Smooth muscle cell (in vitro differentiated cells): ENCODE results near the gene SNX9. TPM values are rescaled to one million over a fixed set of nuclear protein-coding genes. Genes with fewer than 3 reads are reported as not detected.
"Not testable (repeated sequence)": the region's sequence is repeated elsewhere in the genome, so short reads cannot be mapped to it uniquely, and the experiment has no call there.

ENCODE experiments used
- DNase-seq: peaks from one replicate; lab custom pipeline; 2025; ENCODE audit not compliant: unreplicated experiment; lab: John Stamatoyannopoulos, UW
- H2AFZ ChIP-seq: fragments of 200-600 bp; sonication (generic); 2 replicates; pipeline ENCODE4 v1.6.0; 2016; ENCODE audit warnings: antibody characterized with exemption, low read depth, mild to moderate bottlenecking
- H3F3A ChIP-seq: fragments of 200-600 bp; sonication (generic); 2 replicates; pipeline ENCODE4 v1.6.0; 2017; ENCODE audit warnings: antibody characterized with exemption, low read depth
- H3K27ac ChIP-seq: fragments of 200-600 bp; sonication (generic); 2 replicates; pipeline ENCODE4 v1.5.1; 2016; ENCODE audit warnings: low read depth, mild to moderate bottlenecking
- H3K27me3 ChIP-seq: fragments of 200-600 bp; sonication (generic); 2 replicates; pipeline ENCODE4 v1.6.1; 2016; ENCODE audit warnings: low read depth, mild to moderate bottlenecking
- H3K36me3 ChIP-seq: fragments of 200-600 bp; sonication (generic); 2 replicates; pipeline ENCODE4 v1.5.1; 2016; ENCODE audit warnings: low read depth
- H3K4me1 ChIP-seq: fragments of 200-600 bp; sonication (generic); 2 replicates; pipeline ENCODE4 v1.5.1; 2016; ENCODE audit warnings: low read depth
- H3K4me2 ChIP-seq: fragments of 200-600 bp; sonication (generic); 2 replicates; pipeline ENCODE4 v1.6.0; 2016; ENCODE audit warnings: mild to moderate bottlenecking
- H3K4me3 ChIP-seq: fragments of 200-600 bp; sonication (generic); 2 replicates; pipeline ENCODE4 v1.5.1; 2016; ENCODE audit warnings: mild to moderate bottlenecking
- H3K79me2 ChIP-seq: fragments of 200-600 bp; sonication (generic); 2 replicates; pipeline ENCODE4 v1.6.0; 2016; ENCODE audit warnings: low read depth, mild to moderate bottlenecking
- H3K9ac ChIP-seq: fragments of 200-600 bp; sonication (generic); 2 replicates; pipeline ENCODE4 v1.6.0; 2016; ENCODE audit warnings: low read depth
- H3K9me3 ChIP-seq: fragments of 200-600 bp; sonication (generic); replicated peaks from 2 replicates; pipeline ENCODE4 v1.5.1; 2016; ENCODE audit warnings: low read depth
- H4K20me1 ChIP-seq: fragments of 200-600 bp; sonication (generic); 2 replicates; pipeline ENCODE4 v1.6.0; 2016; ENCODE audit warnings: low read depth
- WGBS: methylation state at CpG from one replicate; pipeline ENCODE4 v1.1.7; 2016; ENCODE audit warnings: low lambda C conversion rate; 5-methylcytosine and 5-hydroxymethylcytosine counted together
- polyA plus RNA-seq: library from polyadenylated mRNA; unstranded; fragments of >200 nt; fragmentation: Nextera tagmentation; extraction: Ambion mirVana; gene quantifications from 2 replicates; pipeline ENCODE4 v1.2.1, GENCODE V29; 2016
- total RNA-seq: library from RNA; depleted of rRNA; stranded (reverse); fragments of >200 nt; gene quantifications from 2 replicates; pipeline ENCODE4 v1.2.3, GENCODE V29; 2014
- TF ChIP-seq, protein P1 (sequence below): fragments of 200-600 bp; sonication (generic); IDR thresholded peaks from 2 replicates; pipeline ENCODE4 v1.5.1; 2017; ENCODE audit warnings: borderline replicate concordance, mild to moderate bottlenecking, antibody characterized with exemption; ENCODE audit not compliant: insufficient read depth, poor library complexity, severe bottlenecking

SNX9 gene
- total and polyA plus RNA-seq, 2 experiments from 2014 or later, result 28.9 to 29.0 TPM

- no peaks in the 10 kb centered on the region for H3K4me1 ChIP-seq
- no peaks in the 10 kb centered on the region for H3K9me3 ChIP-seq
- H3K4me3 ChIP-seq, result no peak overlapping the region
- no peak overlapping the region for H3K27ac ChIP-seq
- H3K79me2 ChIP-seq, result no peaks in the 10 kb centered on the region
- H3F3A ChIP-seq, result no peaks in the 10 kb centered on the region
- H3K27me3 ChIP-seq, result no peaks in the 10 kb centered on the region
- H2AFZ ChIP-seq, result no peak overlapping the region
- 96% methylated on average over 2 of the region's 2 CpGs for WGBS
- no peak overlapping the region for H3K9ac ChIP-seq
- no peaks in the 10 kb centered on the region for H3K36me3 ChIP-seq
- no peak for DNase-seq
- TF ChIP-seq, protein P1, sequence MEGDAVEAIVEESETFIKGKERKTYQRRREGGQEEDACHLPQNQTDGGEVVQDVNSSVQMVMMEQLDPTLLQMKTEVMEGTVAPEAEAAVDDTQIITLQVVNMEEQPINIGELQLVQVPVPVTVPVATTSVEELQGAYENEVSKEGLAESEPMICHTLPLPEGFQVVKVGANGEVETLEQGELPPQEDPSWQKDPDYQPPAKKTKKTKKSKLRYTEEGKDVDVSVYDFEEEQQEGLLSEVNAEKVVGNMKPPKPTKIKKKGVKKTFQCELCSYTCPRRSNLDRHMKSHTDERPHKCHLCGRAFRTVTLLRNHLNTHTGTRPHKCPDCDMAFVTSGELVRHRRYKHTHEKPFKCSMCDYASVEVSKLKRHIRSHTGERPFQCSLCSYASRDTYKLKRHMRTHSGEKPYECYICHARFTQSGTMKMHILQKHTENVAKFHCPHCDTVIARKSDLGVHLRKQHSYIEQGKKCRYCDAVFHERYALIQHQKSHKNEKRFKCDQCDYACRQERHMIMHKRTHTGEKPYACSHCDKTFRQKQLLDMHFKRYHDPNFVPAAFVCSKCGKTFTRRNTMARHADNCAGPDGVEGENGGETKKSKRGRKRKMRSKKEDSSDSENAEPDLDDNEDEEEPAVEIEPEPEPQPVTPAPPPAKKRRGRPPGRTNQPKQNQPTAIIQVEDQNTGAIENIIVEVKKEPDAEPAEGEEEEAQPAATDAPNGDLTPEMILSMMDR, result no peak
- no peaks in the 10 kb centered on the region for H4K20me1 ChIP-seq
- no peak overlapping the region for H3K4me2 ChIP-seq
These were observed 31.6 kb upstream of the SNX9 start for GRCh38 chr6:157791450-157791849.

GRCh38 chr6:157792671-157793070 is 30.4 kb upstream of the SNX9 start:
- Histone ChIP-seq H3K4me1 (no peaks in the 10 kb centered on the region), H4K20me1 (no peaks in the 10 kb centered on the region), H3K27me3 (no peaks in the 10 kb centered on the region), H3K4me3 (no peak overlapping the region), H2AFZ (no peak overlapping the region), H3K27ac (no peak overlapping the region), H3K9me3 (no peaks in the 10 kb centered on the region), H3K36me3 (no peaks in the 10 kb centered on the region), H3F3A (no peaks in the 10 kb centered on the region), H3K4me2 (no peak overlapping the region), H3K79me2 (no peaks in the 10 kb centered on the region), H3K9ac (no peak overlapping the region)
- no peak for DNase-seq
- WGBS, result 94% methylated on average over 2 of the region's 2 CpGs
- TF ChIP-seq, protein P1, result no peak

DNA sequence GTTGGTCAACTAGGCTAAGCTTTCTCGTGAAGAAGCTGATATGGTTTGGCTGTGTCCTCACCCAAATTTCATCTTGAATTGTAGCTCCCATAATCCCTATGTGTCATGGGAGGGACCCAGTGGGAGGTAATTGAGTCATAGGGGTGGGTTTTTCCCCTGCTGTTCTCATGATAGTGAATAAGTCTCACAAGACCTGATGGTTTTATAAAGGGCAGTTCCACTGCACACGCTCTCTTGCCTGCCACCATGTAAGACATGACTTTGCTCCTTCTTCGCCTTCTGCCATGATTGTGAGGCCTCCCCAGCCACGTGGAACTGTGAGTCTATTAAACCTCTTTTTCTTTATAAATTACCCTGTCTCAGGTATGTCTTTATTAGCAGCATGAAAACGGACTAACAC is 29.0 kb upstream of the SNX9 start:
- not testable (repeated sequence) for H3K9ac ChIP-seq, H3K27ac ChIP-seq, H3K27me3 ChIP-seq, H3K4me2 ChIP-seq, H4K20me1 ChIP-seq, H3K4me1 ChIP-seq, H2AFZ ChIP-seq, H3K36me3 ChIP-seq, DNase-seq, H3K79me2 ChIP-seq, H3F3A ChIP-seq, H3K9me3 ChIP-seq, H3K4me3 ChIP-seq
- WGBS, result 92% methylated on average over 5 of the region's 5 CpGs

- no peak overlapping the region for H3K9ac ChIP-seq
- H3K27me3 ChIP-seq, result no peaks in the 10 kb centered on the region
- 87% methylated on average over 6 of the region's 6 CpGs for WGBS
- H3K79me2 ChIP-seq, result no peaks in the 10 kb centered on the region
- no peaks in the 10 kb centered on the region for H3K36me3 ChIP-seq
- H3K27ac ChIP-seq, result no peak overlapping the region
- H3F3A ChIP-seq, result no peaks in the 10 kb centered on the region
- H4K20me1 ChIP-seq, result no peaks in the 10 kb centered on the region
- TF ChIP-seq, protein P1, result no peak
- no peak overlapping the region for H2AFZ ChIP-seq
- H3K4me3 ChIP-seq, result no peak overlapping the region
- no peaks in the 10 kb centered on the region for H3K4me1 ChIP-seq
- DNase-seq, result no peak
- H3K9me3 ChIP-seq, result no peaks in the 10 kb centered on the region
- H3K4me2 ChIP-seq, result no peak overlapping the region
These were observed 27.2 kb upstream of the SNX9 start for GRCh38 chr6:157795841-157796240.
